Breast epithelium (tissue), 3 donors: ENCODE results near the gene KRT74.

Experiments used
- POLR2A ChIP-seq: fragments of 450-650 bp; IDR thresholded peaks from one replicate; pipeline ENCODE4 v1.6.1; 2016; ENCODE audit warnings: antibody characterized with exemption, mild to moderate bottlenecking, moderate library complexity
- TF ChIP-seq, protein P1 (sequence below), 3 donors: fragments of 450-650 bp; IDR thresholded peaks; one replicate each; pipeline ENCODE4 v1.5.1; 2016 to 2017; ENCODE audit warnings: antibody characterized with exemption in 3 of 3, mild to moderate bottlenecking in 3 of 3, moderate library complexity in 3 of 3

DNA sequence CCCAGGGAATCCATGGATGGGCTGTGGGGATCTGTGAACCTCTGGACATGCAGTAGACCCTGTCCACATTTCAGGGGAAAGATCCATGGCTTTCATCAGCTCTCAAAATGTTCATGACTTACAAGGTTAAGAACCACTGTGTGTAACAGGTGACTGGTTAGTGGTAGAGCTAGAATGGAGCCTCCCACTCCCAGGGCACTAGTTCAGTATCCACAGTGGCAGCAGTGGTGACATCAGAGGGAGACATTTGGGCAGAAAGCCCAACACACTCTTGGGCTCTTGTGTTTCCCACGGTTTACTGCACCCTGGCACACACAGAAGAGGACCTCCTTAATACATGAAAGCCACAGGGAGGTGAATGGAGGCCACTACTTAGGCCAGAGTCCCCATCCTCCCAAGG lies 9.1 kb downstream of the KRT74 start:
- TF ChIP-seq, protein P1, sequence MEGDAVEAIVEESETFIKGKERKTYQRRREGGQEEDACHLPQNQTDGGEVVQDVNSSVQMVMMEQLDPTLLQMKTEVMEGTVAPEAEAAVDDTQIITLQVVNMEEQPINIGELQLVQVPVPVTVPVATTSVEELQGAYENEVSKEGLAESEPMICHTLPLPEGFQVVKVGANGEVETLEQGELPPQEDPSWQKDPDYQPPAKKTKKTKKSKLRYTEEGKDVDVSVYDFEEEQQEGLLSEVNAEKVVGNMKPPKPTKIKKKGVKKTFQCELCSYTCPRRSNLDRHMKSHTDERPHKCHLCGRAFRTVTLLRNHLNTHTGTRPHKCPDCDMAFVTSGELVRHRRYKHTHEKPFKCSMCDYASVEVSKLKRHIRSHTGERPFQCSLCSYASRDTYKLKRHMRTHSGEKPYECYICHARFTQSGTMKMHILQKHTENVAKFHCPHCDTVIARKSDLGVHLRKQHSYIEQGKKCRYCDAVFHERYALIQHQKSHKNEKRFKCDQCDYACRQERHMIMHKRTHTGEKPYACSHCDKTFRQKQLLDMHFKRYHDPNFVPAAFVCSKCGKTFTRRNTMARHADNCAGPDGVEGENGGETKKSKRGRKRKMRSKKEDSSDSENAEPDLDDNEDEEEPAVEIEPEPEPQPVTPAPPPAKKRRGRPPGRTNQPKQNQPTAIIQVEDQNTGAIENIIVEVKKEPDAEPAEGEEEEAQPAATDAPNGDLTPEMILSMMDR (IDR thresholded peaks at IDR 0.05) = no peak
- TF ChIP-seq POLR2A = no peak
